Tibial nerve (tissue), 4 donors: ENCODE results near the gene MRPL16.

Source experiments
- CTCF ChIP-seq, 5 experiments: fragments of 200-600 bp in 3 of 5; fragments of 450-650 bp in 2 of 5; sonication (generic) in 3 of 5; IDR thresholded peaks; one replicate each; pipeline ENCODE4 v1.5.1; 2016 to 2019; ENCODE audit warnings: antibody characterized with exemption in 5 of 5, mild to moderate bottlenecking in 3 of 5, moderate library complexity in 2 of 5
- EP300 ChIP-seq, 2 donors: sonication (generic); formaldehyde crosslinking; IDR thresholded peaks; one replicate each; pipeline ENCODE4 v1.6.1; 2017; ENCODE audit warnings: antibody characterized with exemption in 2 of 2, mild to moderate bottlenecking in 1 of 2
- POLR2A ChIP-seq, 2 donors: fragments of 450-650 bp; IDR thresholded peaks; one replicate each; pipeline ENCODE4 v1.6.1; 2017; ENCODE audit warnings: antibody characterized with exemption in 2 of 2, mild to moderate bottlenecking in 2 of 2, moderate library complexity in 2 of 2

- TF ChIP-seq POLR2A (IDR thresholded peaks at IDR 0.05) (no peak), CTCF (IDR thresholded peaks at IDR 0.05) (no peak), EP300 (IDR thresholded peaks at IDR 0.05) (no peak)
Observed at GRCh38 chr11:59787816-59788215, 22.8 kb downstream of the MRPL16 start.
